ENCODE measurements around the gene PLEKHG5.

GRCh38 chr1:6481820-6482219 is 9.6 kb downstream of the PLEKHG5 start:
- TF ChIP-seq CTCF (IDR thresholded peaks at IDR 0.05; ENCODE audit: insufficient read depth, low read length, poor library complexity, severe bottlenecking) (no peak), EZH2phosphoT487 (conservative IDR thresholded peaks at IDR 0.05; ENCODE audit: low read length) (no peak)
